Measurements from ENCODE around the gene PDE2A. TPM values are rescaled to one million over a fixed set of nuclear protein-coding genes. Genes with fewer than 3 reads are reported as not detected.

The PDE2A gene
- total RNA-seq, 1 experiment from 2014 or later, result 0.58 TPM

DNA sequence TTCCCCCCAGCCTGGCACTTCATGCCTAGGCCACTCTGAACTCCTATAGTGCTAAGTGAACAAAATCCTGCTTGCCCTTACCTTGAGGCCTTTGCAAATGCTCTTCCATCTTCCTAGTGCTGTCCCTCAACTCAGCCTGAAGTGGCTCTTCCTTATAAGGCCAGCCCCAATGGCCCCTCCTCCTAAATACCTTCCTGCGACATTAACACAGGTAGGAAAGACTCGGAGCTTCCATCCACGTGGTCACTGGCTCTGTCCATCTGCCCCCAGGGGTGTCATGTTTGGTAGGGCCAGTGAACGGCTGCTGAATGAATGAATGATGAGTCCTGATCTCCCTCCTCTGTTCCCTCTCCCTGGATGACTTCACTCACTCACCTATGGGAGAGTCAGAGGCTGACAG lies 4.2 kb downstream of the PDE2A start:
- POLR2A ChIA-PET (ENCODE audit: low non-redundant PET), result no interaction called here

DNA sequence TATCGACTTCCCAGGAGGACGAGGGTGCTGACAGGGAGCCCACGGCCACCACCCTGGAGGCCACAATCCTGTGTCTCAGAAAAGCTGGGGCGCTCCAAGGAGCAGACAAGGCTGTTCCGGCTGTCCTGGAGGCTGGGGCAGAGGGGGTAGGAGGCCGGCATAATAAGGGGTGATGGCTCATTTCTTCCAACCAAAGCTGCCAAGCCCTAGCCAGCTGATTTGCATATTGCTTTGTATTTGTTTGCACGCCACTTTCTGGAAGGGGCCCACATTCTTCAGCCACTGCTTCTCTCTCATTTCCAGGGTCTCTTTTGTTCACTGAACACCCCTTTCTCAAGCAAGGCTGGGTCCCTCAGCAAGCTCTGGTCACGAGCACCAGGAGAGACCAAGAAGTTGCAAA lies 4.7 kb downstream of the PDE2A start:
- H3K27ac ChIP-seq (ENCODE audit: low read depth, low read length, poor library complexity, severe bottlenecking), result no peak overlapping the region
- peaks cover 5% of the 10 kb centered on the region for H3K9me3 ChIP-seq (ENCODE audit: low read depth, low read length, poor library complexity, severe bottlenecking)
- no TSS peak for BruUV-seq (replicated peaks)
- H3K27me3 ChIP-seq (replicated peaks; ENCODE audit: insufficient read depth, low read depth, low read length, poor library complexity), result peaks cover 11% of the 10 kb centered on the region
- H3K4me1 ChIP-seq (ENCODE audit: insufficient read depth, low read length, poor library complexity, severe bottlenecking), result peaks cover 3% of the 10 kb centered on the region
- intact Hi-C loops (cut with micrococcal nuclease; ENCODE audit: unreplicated experiment), result no loop called here
- TF ChIP-seq, protein P1, sequence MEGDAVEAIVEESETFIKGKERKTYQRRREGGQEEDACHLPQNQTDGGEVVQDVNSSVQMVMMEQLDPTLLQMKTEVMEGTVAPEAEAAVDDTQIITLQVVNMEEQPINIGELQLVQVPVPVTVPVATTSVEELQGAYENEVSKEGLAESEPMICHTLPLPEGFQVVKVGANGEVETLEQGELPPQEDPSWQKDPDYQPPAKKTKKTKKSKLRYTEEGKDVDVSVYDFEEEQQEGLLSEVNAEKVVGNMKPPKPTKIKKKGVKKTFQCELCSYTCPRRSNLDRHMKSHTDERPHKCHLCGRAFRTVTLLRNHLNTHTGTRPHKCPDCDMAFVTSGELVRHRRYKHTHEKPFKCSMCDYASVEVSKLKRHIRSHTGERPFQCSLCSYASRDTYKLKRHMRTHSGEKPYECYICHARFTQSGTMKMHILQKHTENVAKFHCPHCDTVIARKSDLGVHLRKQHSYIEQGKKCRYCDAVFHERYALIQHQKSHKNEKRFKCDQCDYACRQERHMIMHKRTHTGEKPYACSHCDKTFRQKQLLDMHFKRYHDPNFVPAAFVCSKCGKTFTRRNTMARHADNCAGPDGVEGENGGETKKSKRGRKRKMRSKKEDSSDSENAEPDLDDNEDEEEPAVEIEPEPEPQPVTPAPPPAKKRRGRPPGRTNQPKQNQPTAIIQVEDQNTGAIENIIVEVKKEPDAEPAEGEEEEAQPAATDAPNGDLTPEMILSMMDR (conservative IDR thresholded peaks at IDR 0.05; ENCODE audit: low read depth, low read length), result no peak
- TF ChIP-seq EZH2 (IDR thresholded peaks at IDR 0.05; ENCODE audit: borderline replicate concordance, low read depth, low read length, poor library complexity, severe bottlenecking), result no peak
- no peak overlapping the region for H3K4me3 ChIP-seq (ENCODE audit: low read depth, low read length, poor library complexity, severe bottlenecking)
- no peaks in the 10 kb centered on the region for H3K36me3 ChIP-seq (ENCODE audit: insufficient read depth, low read length, poor library complexity, severe bottlenecking)
- no peak for DNase-seq (ENCODE audit: low spot score)
- CTCF ChIA-PET, result no interaction called here
- POLR2A ChIA-PET (ENCODE audit: low non-redundant PET), result no interaction called here

More for the DNA sequence above, 4.2 kb downstream of the PDE2A start:
- DNase-seq (ENCODE audit: low spot score), result no peak
- intact Hi-C loops (cut with micrococcal nuclease; ENCODE audit: unreplicated experiment), result no loop called here
- no peak for TF ChIP-seq EZH2 (IDR thresholded peaks at IDR 0.05; ENCODE audit: borderline replicate concordance, low read depth, low read length, poor library complexity, severe bottlenecking)
- TF ChIP-seq, protein P1 (conservative IDR thresholded peaks at IDR 0.05; ENCODE audit: low read depth, low read length), result no peak
- Histone ChIP-seq H3K9me3 (ENCODE audit: low read depth, low read length, poor library complexity, severe bottlenecking) (peaks cover 5% of the 10 kb centered on the region), H3K4me3 (ENCODE audit: low read depth, low read length, poor library complexity, severe bottlenecking) (no peak overlapping the region), H3K4me1 (ENCODE audit: insufficient read depth, low read length, poor library complexity, severe bottlenecking) (peaks cover 3% of the 10 kb centered on the region), H3K27me3 (replicated peaks; ENCODE audit: insufficient read depth, low read depth, low read length, poor library complexity) (peaks cover 11% of the 10 kb centered on the region), H3K36me3 (ENCODE audit: insufficient read depth, low read length, poor library complexity, severe bottlenecking) (no peaks in the 10 kb centered on the region), H3K27ac (ENCODE audit: low read depth, low read length, poor library complexity, severe bottlenecking) (no peak overlapping the region)
- BruUV-seq (replicated peaks), result no TSS peak
- CTCF ChIA-PET, result no interaction called here

DNA sequence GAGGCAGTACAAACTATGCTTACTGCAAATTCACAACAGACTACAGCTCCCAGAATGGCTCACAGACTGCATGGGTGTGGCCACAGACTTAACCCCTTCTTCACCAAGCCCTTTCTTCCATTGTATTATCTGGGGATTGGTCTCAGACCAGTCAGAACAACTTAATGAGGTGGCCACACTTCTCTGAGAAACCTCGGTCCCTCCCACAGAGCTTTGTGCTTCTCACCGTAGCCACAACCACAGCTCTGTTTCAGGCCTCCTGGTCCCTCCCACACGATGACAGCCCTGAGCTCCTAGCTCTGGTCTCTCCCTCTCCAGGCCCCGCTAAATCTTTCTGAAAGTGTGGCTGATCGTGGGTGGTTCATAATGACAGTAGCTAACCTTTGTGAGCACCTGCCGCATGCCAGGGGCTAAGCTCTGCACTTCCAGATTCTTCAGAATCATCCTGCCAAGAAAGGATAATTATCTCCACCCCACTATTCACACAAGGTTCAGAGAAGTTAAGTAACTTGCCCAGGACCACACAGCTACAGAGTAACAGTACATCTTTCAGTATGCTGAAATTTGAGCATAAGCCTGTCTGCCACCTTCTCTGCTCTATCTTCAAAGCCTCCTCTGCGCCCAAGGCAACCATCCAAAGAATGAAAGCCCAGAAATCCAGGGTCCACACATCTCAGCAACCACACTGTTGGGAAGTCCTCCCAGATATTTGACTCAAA lies 5.4 kb downstream of the PDE2A start:
- Histone ChIP-seq H3K27me3 (replicated peaks; ENCODE audit: insufficient read depth, low read depth, low read length, poor library complexity) (peaks cover 5% of the 10 kb centered on the region), H3K27ac (ENCODE audit: low read depth, low read length, poor library complexity, severe bottlenecking) (no peak overlapping the region), H3K36me3 (ENCODE audit: insufficient read depth, low read length, poor library complexity, severe bottlenecking) (no peaks in the 10 kb centered on the region), H3K4me1 (ENCODE audit: insufficient read depth, low read length, poor library complexity, severe bottlenecking) (peaks cover 3% of the 10 kb centered on the region), H3K9me3 (ENCODE audit: low read depth, low read length, poor library complexity, severe bottlenecking) (peaks cover 5% of the 10 kb centered on the region), H3K4me3 (ENCODE audit: low read depth, low read length, poor library complexity, severe bottlenecking) (no peak overlapping the region)
- no peak for DNase-seq (ENCODE audit: low spot score)
- intact Hi-C loops (cut with micrococcal nuclease; ENCODE audit: unreplicated experiment), result no loop called here
- POLR2A ChIA-PET (ENCODE audit: low non-redundant PET), result no interaction called here
- TF ChIP-seq, protein P1 (conservative IDR thresholded peaks at IDR 0.05; ENCODE audit: low read depth, low read length), result no peak
- TF ChIP-seq EZH2 (IDR thresholded peaks at IDR 0.05; ENCODE audit: borderline replicate concordance, low read depth, low read length, poor library complexity, severe bottlenecking), result no peak
- CTCF ChIA-PET, result interaction anchor here (1.6 kb wide), 1 partner anchor 15 kb away, joined by 6 read pairs; no protein-coding TSS in a partner anchor
- BruUV-seq (replicated peaks), result no TSS peak
